DND-41 (cell line): ENCODE measurements around the gene GRM7.

Experiments
- EZH2 ChIP-seq: IDR thresholded peaks from 3 replicates; pipeline ENCODE4 v1.6.1; 2012; ENCODE audit warnings: borderline replicate concordance, low read depth, mild to moderate bottlenecking, moderate library complexity, low read length, inconsistent platforms; ENCODE audit not compliant: severe bottlenecking
- TF ChIP-seq, protein P1 (sequence below): IDR thresholded peaks from 2 replicates; pipeline ENCODE4 v1.5.1; 2012; ENCODE audit warnings: borderline replicate concordance, low read length, moderate library complexity, mild to moderate bottlenecking; ENCODE audit not compliant: poor library complexity, severe bottlenecking; ENCODE audit errors: extremely low read depth

DNA sequence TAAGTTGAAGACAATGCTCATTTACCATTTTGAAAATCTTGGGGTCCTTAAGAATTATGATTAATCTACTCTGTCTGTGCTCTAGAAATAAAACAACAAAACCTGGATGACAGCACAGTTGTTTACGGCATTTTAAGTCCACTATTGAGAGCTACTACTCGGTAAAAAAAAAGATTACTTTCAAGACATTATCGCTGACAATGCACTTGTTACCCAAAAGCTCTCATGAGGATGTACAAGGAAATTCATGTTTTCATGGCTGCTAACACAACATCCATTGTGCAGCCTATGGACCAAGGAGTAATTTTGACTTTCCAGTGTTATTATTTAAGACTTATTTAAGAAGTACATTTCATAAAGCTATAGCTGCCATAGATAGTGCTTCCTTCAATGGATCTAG lies 221.3 kb downstream of the GRM7 start:
- TF ChIP-seq, protein P1, sequence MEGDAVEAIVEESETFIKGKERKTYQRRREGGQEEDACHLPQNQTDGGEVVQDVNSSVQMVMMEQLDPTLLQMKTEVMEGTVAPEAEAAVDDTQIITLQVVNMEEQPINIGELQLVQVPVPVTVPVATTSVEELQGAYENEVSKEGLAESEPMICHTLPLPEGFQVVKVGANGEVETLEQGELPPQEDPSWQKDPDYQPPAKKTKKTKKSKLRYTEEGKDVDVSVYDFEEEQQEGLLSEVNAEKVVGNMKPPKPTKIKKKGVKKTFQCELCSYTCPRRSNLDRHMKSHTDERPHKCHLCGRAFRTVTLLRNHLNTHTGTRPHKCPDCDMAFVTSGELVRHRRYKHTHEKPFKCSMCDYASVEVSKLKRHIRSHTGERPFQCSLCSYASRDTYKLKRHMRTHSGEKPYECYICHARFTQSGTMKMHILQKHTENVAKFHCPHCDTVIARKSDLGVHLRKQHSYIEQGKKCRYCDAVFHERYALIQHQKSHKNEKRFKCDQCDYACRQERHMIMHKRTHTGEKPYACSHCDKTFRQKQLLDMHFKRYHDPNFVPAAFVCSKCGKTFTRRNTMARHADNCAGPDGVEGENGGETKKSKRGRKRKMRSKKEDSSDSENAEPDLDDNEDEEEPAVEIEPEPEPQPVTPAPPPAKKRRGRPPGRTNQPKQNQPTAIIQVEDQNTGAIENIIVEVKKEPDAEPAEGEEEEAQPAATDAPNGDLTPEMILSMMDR, result no peak
- no peak for TF ChIP-seq EZH2
